ENCODE measurements around the gene PROM2.
"Not testable (repeated sequence)": the region's sequence is repeated elsewhere in the genome, so short reads cannot be mapped to it uniquely, and the experiment has no call there.

Gene PROM2

GRCh38 chr2:95269036-95269680 lies 5.1 kb upstream of the PROM2 start:
- no peak for DNase-seq (ENCODE audit: low read depth)

- not testable (repeated sequence) for DNase-seq (ENCODE audit: low read depth)
Measured at GRCh38 chr2:95269745-95270144, 4.5 kb upstream of the PROM2 start.

- no peak for DNase-seq (ENCODE audit: low read depth)
Measured at GRCh38 chr2:95270541-95271081, 3.6 kb upstream of the PROM2 start.

GRCh38 chr2:95271381-95271971 lies 2.8 kb upstream of the PROM2 start:
- no peak for DNase-seq (ENCODE audit: low read depth)

- no peak for DNase-seq (ENCODE audit: low read depth)
Measured at GRCh38 chr2:95272299-95272751, 1.9 kb upstream of the PROM2 start.

GRCh38 chr2:95272781-95273180 lies 1.5 kb upstream of the PROM2 start:
- DNase-seq (ENCODE audit: low read depth), result no peak

GRCh38 chr2:95273566-95274290 lies 521 bp upstream of the PROM2 start:
- no peak for DNase-seq (ENCODE audit: low read depth)

- DNase-seq (ENCODE audit: low read depth), result no peak
Measured at GRCh38 chr2:95275151-95275515, 884 bp downstream of the PROM2 start.

- DNase-seq (ENCODE audit: low read depth), result no peak
Measured at GRCh38 chr2:95275601-95276243, 1.5 kb downstream of the PROM2 start.

- DNase-seq (ENCODE audit: low read depth), result no peak
Measured at GRCh38 chr2:95276244-95276887, 2.1 kb downstream of the PROM2 start.

GRCh38 chr2:95276888-95277245 lies 2.6 kb downstream of the PROM2 start:
- no peak for DNase-seq (ENCODE audit: low read depth)

GRCh38 chr2:95277246-95277906 lies 3.1 kb downstream of the PROM2 start:
- DNase-seq (ENCODE audit: low read depth), result no peak

GRCh38 chr2:95278051-95278471 lies 3.8 kb downstream of the PROM2 start:
- peak; percentile 58 for DNase-seq (ENCODE audit: low read depth)

- no peak for DNase-seq (ENCODE audit: low read depth)
Measured at GRCh38 chr2:95278637-95279225, 4.5 kb downstream of the PROM2 start.

GRCh38 chr2:95279435-95280035 lies 5.3 kb downstream of the PROM2 start:
- no peak for DNase-seq (ENCODE audit: low read depth)

GRCh38 chr2:95281071-95281470 lies 6.8 kb downstream of the PROM2 start:
- no peak for DNase-seq (ENCODE audit: low read depth)

- DNase-seq (ENCODE audit: low read depth), result no peak
Measured at GRCh38 chr2:95281786-95282185, 7.5 kb downstream of the PROM2 start.

- no peak for DNase-seq (ENCODE audit: low read depth)
Measured at GRCh38 chr2:95282458-95282857, 8.2 kb downstream of the PROM2 start.

- DNase-seq (ENCODE audit: low read depth), result no peak
Measured at GRCh38 chr2:95283562-95283961, 9.3 kb downstream of the PROM2 start.

- no peak for DNase-seq (ENCODE audit: low read depth)
Measured at GRCh38 chr2:95284886-95285541, 10.8 kb downstream of the PROM2 start.

Data from fibroblast of gingiva (primary cell).